GM19324 (cell line): ENCODE data around the gene FHOD3.
A peak's percentile ranks its signal among the peaks of the same experiment; 100 is the strongest.

Experiments used
- ATAC-seq: cut with Tn5 transposase; IDR thresholded peaks from one replicate; pipeline ENCODE4 v1.9.1; 2021; ENCODE audit warnings: mild to moderate bottlenecking, moderate library complexity; ENCODE audit not compliant: unreplicated experiment, low FRiP score

FHOD3 gene

DNA sequence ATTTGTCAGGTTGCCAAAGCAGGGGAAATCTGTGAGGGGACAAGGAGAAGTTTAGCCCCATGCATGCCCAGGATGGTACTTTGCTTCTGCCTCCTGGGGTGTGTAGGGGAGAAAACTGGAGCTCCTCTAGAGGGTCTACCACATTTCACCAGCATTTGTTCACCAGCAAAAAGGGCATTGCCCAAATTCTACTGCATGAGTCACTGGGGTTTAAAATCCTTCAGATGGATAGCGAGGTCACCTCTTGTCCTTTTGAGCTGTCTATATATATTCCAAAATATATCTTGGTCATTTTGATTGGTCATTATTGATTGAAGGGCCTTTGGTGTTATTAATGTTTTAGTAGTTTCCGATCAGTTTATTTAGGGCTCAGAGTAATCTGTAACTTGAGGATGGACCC, 18.7 kb downstream of the FHOD3 start:
- no peak for ATAC-seq

DNA sequence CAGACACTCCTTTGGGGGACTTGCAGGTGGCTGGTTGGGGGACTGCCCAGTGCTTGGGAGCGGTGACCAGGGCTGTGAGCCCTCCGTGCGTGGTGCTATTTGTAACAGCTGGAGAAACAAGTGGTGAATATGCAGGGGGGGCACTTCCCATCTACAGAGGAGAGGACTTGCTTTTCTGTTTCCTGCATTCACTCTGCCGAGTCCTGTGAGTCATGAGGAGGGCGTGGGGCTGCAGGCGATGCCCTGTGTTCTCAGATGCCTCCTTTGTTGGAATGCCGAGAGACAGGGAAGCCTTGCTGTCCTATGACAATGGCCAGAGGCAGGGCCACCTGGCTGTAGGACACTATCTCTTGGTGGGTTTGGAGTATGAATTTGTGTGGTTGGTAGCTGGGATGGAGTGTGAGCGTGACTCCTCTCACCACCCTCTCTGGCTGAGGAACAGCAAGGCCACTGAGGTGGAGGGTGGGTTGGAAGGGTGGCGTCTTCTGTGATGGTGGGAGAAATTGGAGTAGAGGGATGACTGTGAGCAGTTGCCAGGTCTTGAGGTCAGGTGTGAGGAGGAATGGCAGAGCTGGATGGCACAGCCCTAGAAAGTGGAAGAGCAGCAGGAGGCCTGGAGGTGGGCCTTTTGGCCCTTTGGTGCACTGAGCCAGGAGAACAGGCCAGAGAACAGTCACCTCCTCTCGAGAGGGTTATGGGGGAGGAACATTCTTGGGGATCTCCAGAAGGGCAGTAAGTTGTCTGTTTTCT, 24.3 kb downstream of the FHOD3 start:
- no peak for ATAC-seq

DNA sequence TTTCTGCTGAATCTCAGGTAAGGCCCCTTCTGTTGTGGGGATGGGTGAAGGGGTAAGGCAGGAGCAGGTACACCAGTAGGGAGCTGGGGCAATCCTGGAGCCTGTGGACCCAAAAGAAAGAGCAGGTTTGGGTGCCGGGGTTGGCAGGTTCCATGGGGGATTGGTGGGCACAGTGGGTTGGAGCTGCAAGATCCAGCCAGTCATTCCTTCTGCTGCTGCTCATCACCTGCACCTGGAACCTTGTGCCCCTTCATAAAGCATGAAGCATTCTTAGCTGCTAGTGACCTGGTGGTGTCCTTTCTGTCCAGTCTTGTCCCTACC, 24.9 kb downstream of the FHOD3 start:
- ATAC-seq, result no peak

GRCh38 chr18:36322734-36323133, 25.2 kb downstream of the FHOD3 start:
- no peak for ATAC-seq

DNA sequence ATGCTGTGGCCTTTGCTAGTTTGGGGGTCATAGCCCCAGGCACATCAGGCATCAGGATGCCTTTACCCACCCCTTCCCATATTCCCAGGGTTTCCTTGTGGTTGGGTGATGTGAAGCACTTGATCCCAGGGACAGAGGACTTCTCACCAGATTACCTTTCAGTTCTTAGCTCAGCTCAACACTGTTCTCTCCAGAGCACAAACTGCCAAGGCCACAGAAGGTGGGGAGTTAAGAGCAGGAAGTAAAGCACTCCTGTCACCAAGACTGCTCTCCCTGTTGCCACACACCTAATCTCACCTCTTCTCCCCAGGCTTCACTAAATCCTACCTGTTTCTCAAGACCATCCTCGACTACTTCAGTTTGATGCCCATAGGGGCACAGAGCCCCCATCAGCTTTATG, 25.9 kb downstream of the FHOD3 start:
- ATAC-seq, result no peak

GRCh38 chr18:36325846-36326245, 28.3 kb downstream of the FHOD3 start:
- ATAC-seq, result no peak

GRCh38 chr18:36326771-36327170, 29.3 kb downstream of the FHOD3 start:
- ATAC-seq, result no peak

DNA sequence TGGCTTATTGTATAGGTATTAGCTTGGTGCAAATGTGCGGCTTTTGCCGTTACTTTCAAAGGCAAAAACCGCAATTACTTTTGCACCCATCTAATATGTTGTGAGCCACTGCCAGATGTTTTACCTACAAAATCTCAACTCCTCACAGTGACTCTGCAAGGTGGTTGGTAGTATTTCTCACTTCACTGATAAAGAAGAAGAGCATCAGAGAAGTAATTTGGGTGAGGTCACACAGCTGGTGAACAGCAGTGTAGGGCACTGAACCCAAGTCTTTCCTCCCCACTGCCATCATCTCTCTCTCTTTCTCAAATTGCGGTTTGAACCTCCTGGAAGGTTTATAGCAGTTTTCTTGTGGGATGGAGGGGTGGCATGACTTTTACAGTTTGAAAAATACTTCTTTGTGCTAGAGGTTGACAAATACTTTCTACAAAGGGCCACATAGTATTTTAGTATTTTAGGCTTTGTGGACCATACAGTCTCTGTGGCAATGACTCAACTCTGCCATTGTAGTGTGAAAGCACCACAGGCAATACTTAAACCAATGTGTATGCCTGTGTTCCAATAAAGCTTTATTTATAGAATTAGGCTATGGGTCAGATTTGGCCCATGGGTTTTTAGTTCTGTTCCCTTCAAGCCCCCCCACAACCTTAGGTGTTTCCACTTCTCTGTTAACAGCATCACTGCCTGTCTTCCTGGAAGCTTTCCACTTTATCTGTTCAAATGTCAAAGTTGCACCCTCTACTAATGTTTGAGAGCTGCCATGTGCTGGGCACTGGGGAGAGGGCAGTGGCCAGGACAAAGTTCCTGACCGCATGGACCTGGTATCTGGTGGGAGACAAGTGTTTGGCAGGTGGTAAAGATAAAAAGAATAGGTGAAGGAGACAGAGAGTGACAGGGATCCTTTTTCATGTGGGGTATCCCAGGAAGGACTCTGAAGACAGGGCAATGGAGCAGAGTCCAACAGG, 30.1 kb downstream of the FHOD3 start:
- ATAC-seq, result no peak

DNA sequence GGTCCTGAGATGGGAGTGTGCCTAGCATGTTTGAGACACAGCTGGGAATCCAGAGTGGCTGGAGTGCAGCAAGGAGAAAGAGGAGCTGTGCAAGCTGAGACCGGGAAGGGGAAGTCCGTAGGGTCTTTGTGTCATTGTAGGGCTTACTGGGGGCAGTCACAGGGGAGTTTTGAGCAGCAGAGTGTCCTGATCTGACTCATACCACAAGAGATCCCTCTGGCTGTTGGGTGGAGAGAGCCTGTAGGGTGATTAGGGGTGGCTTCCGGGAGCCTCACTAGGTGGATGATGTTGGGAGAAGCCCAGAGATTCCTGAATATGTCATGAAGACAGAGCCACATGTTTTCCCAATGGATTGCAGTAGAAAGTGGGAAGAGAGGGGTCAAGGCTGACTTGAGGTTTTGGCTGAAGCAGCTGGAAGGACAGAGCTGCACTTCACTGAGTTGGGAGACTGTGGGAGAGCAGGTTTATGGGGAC, 30.9 kb downstream of the FHOD3 start:
- ATAC-seq, result no peak

DNA sequence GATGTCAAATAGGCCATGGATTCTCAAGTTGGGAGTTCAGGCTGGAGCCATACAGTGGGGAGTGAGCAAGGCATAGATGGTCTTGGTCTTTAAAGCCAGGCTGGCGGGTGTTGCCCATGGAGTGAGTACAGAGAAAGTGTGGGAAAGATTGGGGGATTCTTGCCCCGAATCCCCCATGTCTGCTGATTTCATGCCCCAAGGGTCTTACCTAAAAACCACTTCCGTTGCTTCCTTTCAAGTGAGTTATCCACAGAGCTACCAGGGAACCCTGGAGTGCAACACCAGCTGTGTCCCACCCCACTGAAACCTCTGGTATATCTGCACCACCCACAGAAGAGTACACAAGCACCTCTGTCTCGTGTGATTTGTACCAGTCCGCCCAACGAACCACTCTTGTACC, 31.4 kb downstream of the FHOD3 start:
- ATAC-seq, result no peak

DNA sequence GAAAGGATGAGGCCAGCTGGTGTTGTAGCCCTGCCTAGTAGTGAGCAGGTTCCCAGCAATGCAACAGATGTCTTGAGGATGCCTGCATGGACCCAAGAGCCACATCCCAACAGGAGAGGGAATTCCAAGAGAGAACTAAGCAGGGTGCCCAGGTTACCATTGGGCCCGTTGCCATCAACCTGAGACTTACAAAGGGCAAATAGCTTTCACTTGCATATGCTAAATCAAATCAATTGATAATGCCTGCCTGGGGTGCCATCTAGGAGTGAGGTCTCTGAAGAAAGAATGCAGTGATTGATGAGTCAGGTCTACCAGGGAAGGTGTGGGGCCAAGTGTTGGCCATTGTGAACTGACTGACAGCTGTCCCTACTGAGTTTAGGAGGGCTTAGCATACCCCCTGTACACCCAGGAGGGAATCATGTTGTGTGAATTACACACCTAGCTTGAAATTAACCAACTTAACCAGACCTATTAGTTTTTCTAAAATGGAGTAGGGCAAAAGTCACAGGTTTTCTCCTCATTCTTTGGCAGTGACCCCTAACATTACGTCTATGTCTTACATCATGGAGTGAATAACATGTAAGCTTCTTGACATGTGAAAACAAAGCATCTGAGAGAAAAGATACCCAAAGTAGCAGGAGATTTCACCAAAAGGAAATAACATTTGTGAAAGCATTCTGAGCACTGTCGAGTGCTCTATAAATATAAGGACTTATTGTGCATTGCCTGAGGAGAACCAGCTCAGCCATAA, 32.3 kb downstream of the FHOD3 start:
- ATAC-seq, result no peak

DNA sequence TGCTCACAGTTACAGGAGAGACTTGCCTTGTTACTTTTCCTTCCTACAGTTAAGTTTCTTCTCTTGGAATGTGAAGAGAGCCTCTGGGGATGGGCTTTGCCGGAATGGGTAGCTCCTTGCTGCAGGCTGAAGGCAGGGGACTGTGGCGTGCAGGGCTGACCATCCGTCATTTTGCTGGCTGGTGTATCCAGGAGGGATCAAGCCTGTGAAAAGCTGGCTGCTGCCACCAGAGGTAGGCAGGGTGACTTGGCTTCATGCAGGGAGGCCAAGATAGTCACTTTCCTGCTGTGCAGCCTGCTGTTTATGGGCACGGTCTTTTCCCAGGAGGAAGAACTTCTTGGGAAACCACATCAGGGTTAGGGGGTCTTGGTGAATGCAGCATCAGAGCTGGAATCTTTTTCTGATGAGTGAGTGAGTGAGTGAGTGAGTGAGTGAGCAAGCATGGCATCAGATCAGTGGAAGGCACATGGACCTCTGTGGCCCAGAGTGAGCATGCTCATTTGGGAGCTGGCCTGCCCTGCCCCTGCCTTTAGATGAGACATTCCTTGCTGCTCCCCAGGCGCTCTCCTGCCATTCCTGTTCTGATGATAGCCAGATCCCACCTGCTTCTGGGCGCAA, 33.0 kb downstream of the FHOD3 start:
- ATAC-seq, result no peak

DNA sequence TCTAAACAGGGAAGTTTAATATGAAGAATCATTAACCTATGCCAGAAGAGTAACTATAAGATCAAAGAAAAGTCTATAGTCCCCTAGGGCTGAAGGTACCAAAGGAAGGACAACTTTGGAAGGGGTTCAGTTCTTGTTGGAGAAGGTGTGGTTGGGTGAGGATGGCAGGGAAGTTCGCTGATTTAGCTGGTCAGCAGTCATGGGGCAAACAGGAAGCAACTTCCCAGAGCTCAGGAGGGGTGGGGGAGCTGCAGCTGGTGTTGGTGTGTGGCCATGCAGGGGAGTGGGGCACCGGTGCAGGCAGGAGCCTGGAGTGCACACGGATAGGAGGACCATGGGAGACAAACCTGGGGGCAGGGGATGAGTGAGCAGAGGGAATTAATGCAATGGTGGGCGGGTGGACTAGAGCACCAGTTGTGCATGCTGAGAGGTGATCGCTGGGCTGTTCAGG, 34.0 kb downstream of the FHOD3 start:
- no peak for ATAC-seq

- ATAC-seq, result no peak
Observed at GRCh38 chr18:36333414-36333813, 35.9 kb downstream of the FHOD3 start.

DNA sequence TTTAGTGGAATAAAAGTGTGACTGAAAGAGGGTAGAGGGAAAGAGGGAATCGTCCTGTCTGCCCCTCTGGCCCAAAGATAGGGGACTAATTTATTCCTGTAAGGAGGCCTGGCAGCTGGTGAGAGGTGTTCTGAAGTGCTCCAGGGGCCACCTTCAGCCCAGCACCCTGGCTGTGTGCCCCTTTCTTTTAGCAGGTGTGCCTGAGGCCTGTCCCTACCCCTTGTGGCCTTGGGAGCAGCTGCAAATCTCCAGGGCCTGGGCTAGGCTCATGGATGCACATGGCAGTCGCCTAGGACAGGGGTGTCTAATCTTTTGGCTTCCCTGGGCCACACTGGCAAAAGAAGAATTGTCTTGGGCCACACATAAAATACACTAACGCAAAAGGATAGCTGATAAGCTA, 37.3 kb downstream of the FHOD3 start:
- no peak for ATAC-seq

- no peak for ATAC-seq
Observed at GRCh38 chr18:36335476-36336279, 38.2 kb downstream of the FHOD3 start.

DNA sequence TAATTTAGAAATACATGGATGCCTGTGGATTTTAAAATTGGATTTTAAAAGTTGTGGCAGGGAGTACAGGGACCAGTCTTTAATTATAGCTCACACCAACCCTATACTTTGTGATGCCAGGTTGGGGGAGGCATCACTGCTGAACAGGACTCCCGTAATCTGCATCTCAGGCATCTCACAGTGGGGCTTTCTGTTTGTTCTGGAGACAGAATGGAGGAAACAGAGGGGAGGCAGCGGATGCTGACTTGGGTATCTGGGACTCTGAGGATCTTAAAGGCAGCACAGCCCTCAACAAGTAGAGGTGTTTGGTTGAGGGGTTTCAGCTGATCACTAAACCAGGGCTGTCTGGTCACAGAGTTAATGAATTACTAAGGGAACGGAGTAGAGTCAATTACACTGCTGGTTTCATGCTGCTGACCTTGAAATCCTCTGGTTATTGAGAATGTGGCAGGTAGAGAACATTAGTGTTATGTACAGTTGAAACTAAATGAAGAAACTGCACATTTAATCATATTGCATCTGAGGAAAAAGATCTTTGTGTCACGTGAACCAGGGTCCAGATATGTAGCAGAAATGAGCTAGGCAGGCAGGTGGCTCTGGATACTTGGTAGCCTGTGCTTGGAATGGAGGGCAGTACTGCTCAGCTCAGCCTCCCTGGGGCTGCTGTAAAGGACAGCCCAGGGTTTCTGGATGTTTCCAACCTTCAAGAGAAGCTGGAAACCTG, 40.3 kb downstream of the FHOD3 start:
- ATAC-seq, result peak; percentile 76

DNA sequence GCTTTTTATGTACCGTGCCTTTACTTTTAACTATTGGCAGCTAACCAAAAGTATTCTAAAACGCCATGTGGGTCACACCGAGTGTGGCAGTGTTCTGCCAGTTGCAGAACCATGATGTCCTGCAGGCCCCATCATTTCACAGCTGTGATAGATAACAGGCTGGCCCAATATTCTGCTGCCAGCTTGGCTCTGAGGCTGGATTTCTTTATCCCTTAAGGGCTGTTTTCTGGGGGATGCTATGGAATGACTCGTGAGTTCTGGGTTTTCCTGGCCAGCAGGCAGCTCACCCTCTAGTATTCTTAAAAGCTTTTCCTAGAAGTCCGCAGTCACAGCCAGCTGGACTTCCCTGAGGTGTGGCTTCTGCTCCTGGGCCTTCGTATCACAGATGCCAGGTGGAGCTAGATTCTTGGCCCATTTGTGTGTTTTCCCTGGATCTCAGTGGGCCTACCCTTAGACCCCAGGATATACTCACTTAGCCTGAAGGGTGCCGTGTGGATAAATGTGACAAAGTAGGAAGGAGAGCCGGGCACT, 41.0 kb downstream of the FHOD3 start:
- ATAC-seq, result no peak

- ATAC-seq, result no peak
Observed at GRCh38 chr18:36340246-36340645, 42.7 kb downstream of the FHOD3 start.
